A549 (cell line): ENCODE measurements around the gene SDSL. TPM values are rescaled to one million over a fixed set of nuclear protein-coding genes. Genes with fewer than 3 reads are reported as not detected.

Experiments
- ATAC-seq, 2 experiments: fragments of 200-7000 bp in 1 of 2; fragments of >200 bp in 1 of 2; cut with Nextera tagmentation in 1 of 2; cut with Tn5 transposase in 1 of 2; 3 replicates each; pipeline versions ENCODE4 v1.8.0 to v1.9.1; 2018 to 2020; ENCODE audit warnings: mild to moderate bottlenecking in 1 of 2, moderate library complexity in 1 of 2
- CTCF ChIA-PET: fragments of 300-600 bp; sonication (Branson Sonifier 250); formaldehyde crosslinking; extraction: SDS; loops from one replicate; lab custom pipeline; 2021; ENCODE audit warnings: antibody characterized with exemption, inconsistent platforms; lab: Yijun Ruan, JAX
- POLR2A ChIA-PET: fragments of 350-600 bp; formaldehyde crosslinking; extraction: SDS; loops from one replicate; lab custom pipeline; 2021; ENCODE audit warnings: antibody characterized with exemption, inconsistent platforms; lab: Yijun Ruan, JAX
- DNase-seq, 2 experiments: peaks; one replicate each; pipeline versions ENCODE4 v3.0.0 to v3.0.0-alpha.2; 2011 to 2016; ENCODE audit warnings: low read depth in 1 of 2, low spot score in 1 of 2
- FAIRE-seq: peaks from 2 replicates; lab custom pipeline; 2011; peaks lifted over from hg19 to GRCh38; lab: Jason Lieb, UNC
- H3K27ac ChIP-seq, 2 experiments: fragments of >200 bp; sonication (Bioruptor Twin); formaldehyde crosslinking; 3 replicates each; pipeline ENCODE4 v1.5.1; 2016 to 2017
- H3K4me1 ChIP-seq: fragments of >200 bp; sonication (Bioruptor Twin); formaldehyde crosslinking; 3 replicates; pipeline ENCODE4 v1.6.1; 2016
- H3K4me2 ChIP-seq: fragments of >200 bp; sonication (Bioruptor Twin); formaldehyde crosslinking; 3 replicates; pipeline ENCODE4 v1.6.1; 2016
- H3K4me3 ChIP-seq: fragments of >200 bp; sonication (Bioruptor Twin); formaldehyde crosslinking; 3 replicates; pipeline ENCODE4 v1.5.1; 2016
- H3K9me3 ChIP-seq: fragments of >200 bp; sonication (Bioruptor Twin); formaldehyde crosslinking; 3 replicates; pipeline ENCODE4 v1.6.1; 2016
- BCL3 ChIP-seq: fragments of >200 bp; sonication (Bioruptor Twin); formaldehyde crosslinking; IDR thresholded peaks from 3 replicates; pipeline ENCODE4 v1.6.1; 2016
- BHLHE40 ChIP-seq: IDR thresholded peaks from 2 replicates; pipeline ENCODE4 v1.6.1; 2012; ENCODE audit warnings: low read depth, low read length, inconsistent platforms
- CBX2 ChIP-seq: fragments of 200-600 bp; sonication (generic); IDR thresholded peaks from 2 replicates; pipeline ENCODE4 v1.6.1; 2016; ENCODE audit warnings: low read depth, mild to moderate bottlenecking, borderline replicate concordance
- CBX8 ChIP-seq: fragments of 200-600 bp; sonication (generic); IDR thresholded peaks from 2 replicates; pipeline ENCODE4 v1.6.1; 2016
- CHD2 ChIP-seq: fragments of 150-350 bp; IDR thresholded peaks from 2 replicates; pipeline ENCODE4 v1.6.1; 2014; ENCODE audit warnings: low read length; ENCODE audit not compliant: partially characterized antibody
- CTCF ChIP-seq: fragments of >200 bp; sonication (Bioruptor Twin); formaldehyde crosslinking; IDR thresholded peaks from 3 replicates; pipeline ENCODE4 v1.5.1; 2016
- E2F6 ChIP-seq: IDR thresholded peaks from 2 replicates; pipeline ENCODE4 v1.6.1; 2012; ENCODE audit warnings: low read depth, borderline replicate concordance
- EHF ChIP-seq: fragments of 250-450 bp; sonication (Bioruptor Pico); IDR thresholded peaks from 2 replicates; pipeline ENCODE4 v1.5.0; 2020; ENCODE audit warnings: mild to moderate bottlenecking
- EP300 ChIP-seq, 2 experiments: fragments of >200 bp; sonication (Bioruptor Twin); formaldehyde crosslinking; IDR thresholded peaks; 2 replicates in 1 of 2; 3 replicates in 1 of 2; pipeline ENCODE4 v1.6.1; 2016 to 2017
- FOSB ChIP-seq: fragments of 250-450 bp; sonication (Bioruptor Pico); IDR thresholded peaks from 2 replicates; pipeline ENCODE4 v1.5.0; 2020; ENCODE audit warnings: mild to moderate bottlenecking, moderate library complexity
- HMGXB4 ChIP-seq: fragments of 250-450 bp; sonication (Bioruptor Pico); IDR thresholded peaks from 2 replicates; pipeline ENCODE4 v1.5.0; 2021; ENCODE audit warnings: mild to moderate bottlenecking, moderate library complexity, borderline replicate concordance
- MAFK ChIP-seq: fragments of 450-650 bp; IDR thresholded peaks from 2 replicates; pipeline ENCODE4 v1.6.1; 2014; ENCODE audit not compliant: partially characterized antibody
- MAX ChIP-seq: IDR thresholded peaks from 2 replicates; pipeline ENCODE4 v1.6.1; 2012
- MYC ChIP-seq: IDR thresholded peaks from 2 replicates; pipeline ENCODE4 v1.6.1; 2012; ENCODE audit warnings: mild to moderate bottlenecking, inconsistent platforms, low read length, improper control_type of control experiment, borderline replicate concordance
- NFE2L2 ChIP-seq: fragments of 150-350 bp; conservative IDR thresholded peaks from 2 replicates; pipeline ENCODE4 v1.6.1; 2014; ENCODE audit warnings: low read length
- POLR2AphosphoS2 ChIP-seq: conservative IDR thresholded peaks from 2 replicates; pipeline ENCODE4 v1.6.1; 2012; ENCODE audit warnings: low read length, improper control_type of control experiment, inconsistent platforms
- RFX5 ChIP-seq: fragments of 450-650 bp; IDR thresholded peaks from 2 replicates; pipeline ENCODE4 v1.7.1; 2014; ENCODE audit warnings: antibody characterized with exemption, mild to moderate bottlenecking, moderate library complexity
- RNF2 ChIP-seq: fragments of 200-600 bp; sonication (generic); IDR thresholded peaks from 2 replicates; pipeline ENCODE4 v1.6.1; 2016; ENCODE audit warnings: low read depth, mild to moderate bottlenecking, antibody characterized with exemption, moderate library complexity, borderline replicate concordance
- SREBF2 ChIP-seq: fragments of 450-650 bp; IDR thresholded peaks from 2 replicates; pipeline ENCODE4 v1.6.1; 2014; ENCODE audit warnings: mild to moderate bottlenecking, moderate library complexity
- USF2 ChIP-seq: fragments of 450-650 bp; IDR thresholded peaks from 2 replicates; pipeline ENCODE4 v1.6.1; 2014; ENCODE audit warnings: antibody characterized with exemption
- ZC3H11A ChIP-seq: fragments of 450-650 bp; IDR thresholded peaks from 2 replicates; pipeline ENCODE4 v1.6.1; 2014; ENCODE audit warnings: antibody characterized with exemption, mild to moderate bottlenecking
- ZFP36 ChIP-seq: fragments of 450-650 bp; IDR thresholded peaks from 2 replicates; pipeline ENCODE4 v1.6.1; 2014; ENCODE audit warnings: borderline replicate concordance; ENCODE audit not compliant: partially characterized antibody
- WGBS: methylation state at CpG from one replicate; pipeline ENCODE4 v1.1.6; 2017; ENCODE audit errors: missing lambda C conversion rate; 5-methylcytosine and 5-hydroxymethylcytosine counted together
- polyA plus RNA-seq, 4 experiments: library from polyadenylated mRNA; depleted of rRNA in 3 of 4; stranded (reverse); fragments of >200 nt; fragmentation: RNase III in 1 of 4; extraction: RNeasy Plus Mini Kit Qiagen cat#74134 plus additional on column Dnase treatment in 1 of 4; gene quantifications; 2 replicates in 3 of 4; 3 replicates in 1 of 4; pipeline ENCODE4 v1.2.3, GENCODE V29; 2011 to 2017
- TF ChIP-seq, protein P1 (sequence below): fragments of 250-450 bp; sonication (Bioruptor Pico); IDR thresholded peaks from 2 replicates; pipeline ENCODE4 v1.5.0; 2020; ENCODE audit warnings: low read depth, mild to moderate bottlenecking, moderate library complexity

SDSL gene
- polyA plus RNA-seq, 2 of the 4 experiments (the other 2 are of a cell fraction), result 21.0 to 26.7 TPM

DNA sequence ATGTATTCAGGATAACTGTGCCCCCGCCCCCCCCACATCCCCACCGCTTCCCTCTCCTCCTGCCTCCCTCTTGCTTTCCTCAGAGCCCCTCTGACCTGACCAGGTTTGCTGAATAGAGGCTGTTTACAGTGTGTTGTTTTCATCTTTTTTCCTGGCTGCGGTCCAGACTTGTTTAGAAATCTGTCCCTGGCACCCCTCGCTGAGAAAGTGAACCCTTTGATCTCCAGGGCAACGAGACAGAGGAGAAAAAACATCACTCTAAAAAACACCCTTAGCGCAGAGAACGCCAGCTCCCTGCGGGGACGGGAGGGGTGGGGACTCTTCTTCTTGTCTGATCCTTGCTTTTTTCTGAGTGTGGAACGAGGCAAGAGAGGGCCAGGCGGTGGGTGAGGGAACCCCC lies 41.0 kb upstream of the SDSL start:
- H3K9me3 ChIP-seq, result no peaks in the 10 kb centered on the region

GRCh38 chr12:113382206-113382605 lies 40.0 kb upstream of the SDSL start:
- DNase-seq (no peak), ATAC-seq (no peak), FAIRE-seq (no peak)
- no peak overlapping the region for H3K4me3 ChIP-seq
- no peak overlapping the region for H3K4me2 ChIP-seq
- TF ChIP-seq CBX2 (no peak), EP300 (IDR thresholded peaks at IDR 0.05) (no peak), EHF (no peak), ZFP36 (no peak), MAFK (no peak), FOSB (CRISPR knock-in tag) (no peak), RNF2 (no peak), USF2 (no peak), E2F6 (no peak)
- no peak overlapping the region for H3K27ac ChIP-seq
- H3K9me3 ChIP-seq, result no peaks in the 10 kb centered on the region
- no peaks in the 10 kb centered on the region for H3K4me1 ChIP-seq
- 91% methylated on average over 4 of the region's 4 CpGs for WGBS
- ChIA-PET CTCF (interaction anchor here (0.8 kb wide), 1 partner anchor 43 kb away, joined by 3 read pairs; no protein-coding TSS in a partner anchor), POLR2A (no interaction called here)

More for the DNA sequence above, 41.0 kb upstream of the SDSL start:
- DNase-seq, result no peak
- WGBS, result 93% methylated on average over 10 of the region's 11 CpGs
- Histone ChIP-seq H3K4me2 (no peak overlapping the region), H3K4me3 (no peak overlapping the region), H3K27ac (no peak overlapping the region), H3K4me1 (no peaks in the 10 kb centered on the region)
- CTCF ChIA-PET, result interaction anchor here (0.7 kb wide), 1 partner anchor 56 kb away, joined by 3 read pairs; no protein-coding TSS in a partner anchor
- TF ChIP-seq CHD2 (no peak), CTCF (no peak), NFE2L2 (no peak), MAFK (no peak), CBX8 (no peak)
- TF ChIP-seq, protein P1, sequence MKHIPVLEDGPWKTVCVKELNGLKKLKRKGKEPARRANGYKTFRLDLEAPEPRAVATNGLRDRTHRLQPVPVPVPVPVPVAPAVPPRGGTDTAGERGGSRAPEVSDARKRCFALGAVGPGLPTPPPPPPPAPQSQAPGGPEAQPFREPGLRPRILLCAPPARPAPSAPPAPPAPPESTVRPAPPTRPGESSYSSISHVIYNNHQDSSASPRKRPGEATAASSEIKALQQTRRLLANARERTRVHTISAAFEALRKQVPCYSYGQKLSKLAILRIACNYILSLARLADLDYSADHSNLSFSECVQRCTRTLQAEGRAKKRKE (CRISPR knock-in tag), result no peak
- POLR2A ChIA-PET, result no interaction called here
- no peak for ATAC-seq
- FAIRE-seq, result no peak

DNA sequence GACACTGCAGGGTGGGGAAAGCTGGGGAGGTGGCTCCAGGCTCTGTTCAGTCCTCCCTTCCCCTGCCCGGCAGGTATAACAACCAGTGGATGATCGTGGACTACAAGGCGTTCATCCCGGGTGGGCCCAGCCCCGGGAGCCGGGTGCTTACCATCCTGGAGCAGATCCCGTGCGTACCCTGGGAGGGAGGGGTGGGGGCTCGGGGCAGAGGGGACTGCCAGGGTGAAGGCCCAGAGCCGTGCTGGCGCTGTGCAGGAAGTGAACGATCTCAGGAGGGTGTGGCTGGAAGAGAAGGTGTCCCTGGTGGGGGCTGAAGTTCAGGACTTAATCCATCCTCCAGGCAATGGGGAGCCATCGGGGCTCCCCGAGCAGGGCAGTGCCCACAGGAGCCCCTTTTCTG lies 37.4 kb upstream of the SDSL start:
- TF ChIP-seq CBX2, result no peak
- no peak for TF ChIP-seq BCL3
- TF ChIP-seq RFX5, result no peak
- no peak for TF ChIP-seq BHLHE40
- no peak for TF ChIP-seq ZC3H11A
- TF ChIP-seq MAX, result no peak
- no peak for TF ChIP-seq SREBF2
- TF ChIP-seq HMGXB4 (CRISPR knock-in tag), result no peak
- no peak for TF ChIP-seq POLR2AphosphoS2
- no peak for TF ChIP-seq EP300 (IDR thresholded peaks at IDR 0.05)
- TF ChIP-seq FOSB (CRISPR knock-in tag), result no peak
- TF ChIP-seq MYC, result no peak
- TF ChIP-seq, all 56 proteins: peak for 0
- DNase-seq, result no peak
- Histone ChIP-seq H3K4me3 (no peak overlapping the region), H3K27ac (no peak overlapping the region), H3K9me3 (no peaks in the 10 kb centered on the region), H3K4me1 (no peaks in the 10 kb centered on the region), H3K4me2 (no peak overlapping the region)
- ChIA-PET CTCF (interaction anchor here (3.7 kb wide), 1 partner anchor 41 kb away, joined by 14 read pairs; no protein-coding TSS in a partner anchor), POLR2A (no interaction called here)
- no peak; a peak in 2 of 6 replicates for ATAC-seq
- 90% methylated on average over 11 of the region's 14 CpGs for WGBS
- FAIRE-seq, result no peak
